ENCODE data around the gene PDE11A.

PDE11A gene

DNA sequence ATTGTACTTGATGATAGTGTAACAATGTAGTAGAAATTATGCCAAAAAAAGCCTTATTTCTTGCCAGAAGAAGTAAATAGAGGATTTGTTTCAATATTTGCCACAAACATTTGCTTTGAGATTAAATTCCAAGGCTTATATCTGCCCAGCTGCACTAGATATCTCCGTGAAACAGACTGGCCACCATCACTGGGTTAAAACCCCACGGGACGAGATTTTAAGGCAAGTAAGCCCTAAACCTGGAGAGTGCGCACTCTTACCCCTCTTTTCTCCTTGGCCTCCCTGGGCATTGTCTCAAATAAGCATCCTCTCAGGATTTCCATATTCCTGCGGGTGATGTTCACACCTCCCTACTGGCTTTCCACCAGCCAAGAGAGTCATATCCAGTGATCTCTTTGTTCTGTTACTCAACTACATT, 345.6 kb downstream of the PDE11A start:
- no peak for DNase-seq (ENCODE audit: low spot score)

- peak; percentile 49 for DNase-seq (ENCODE audit: low spot score)
Observed at GRCh38 chr2:177724398-177725287, 347.9 kb downstream of the PDE11A start.

- no peak for DNase-seq (ENCODE audit: low spot score)
Observed at GRCh38 chr2:177723235-177723634, 349.3 kb downstream of the PDE11A start.

DNA sequence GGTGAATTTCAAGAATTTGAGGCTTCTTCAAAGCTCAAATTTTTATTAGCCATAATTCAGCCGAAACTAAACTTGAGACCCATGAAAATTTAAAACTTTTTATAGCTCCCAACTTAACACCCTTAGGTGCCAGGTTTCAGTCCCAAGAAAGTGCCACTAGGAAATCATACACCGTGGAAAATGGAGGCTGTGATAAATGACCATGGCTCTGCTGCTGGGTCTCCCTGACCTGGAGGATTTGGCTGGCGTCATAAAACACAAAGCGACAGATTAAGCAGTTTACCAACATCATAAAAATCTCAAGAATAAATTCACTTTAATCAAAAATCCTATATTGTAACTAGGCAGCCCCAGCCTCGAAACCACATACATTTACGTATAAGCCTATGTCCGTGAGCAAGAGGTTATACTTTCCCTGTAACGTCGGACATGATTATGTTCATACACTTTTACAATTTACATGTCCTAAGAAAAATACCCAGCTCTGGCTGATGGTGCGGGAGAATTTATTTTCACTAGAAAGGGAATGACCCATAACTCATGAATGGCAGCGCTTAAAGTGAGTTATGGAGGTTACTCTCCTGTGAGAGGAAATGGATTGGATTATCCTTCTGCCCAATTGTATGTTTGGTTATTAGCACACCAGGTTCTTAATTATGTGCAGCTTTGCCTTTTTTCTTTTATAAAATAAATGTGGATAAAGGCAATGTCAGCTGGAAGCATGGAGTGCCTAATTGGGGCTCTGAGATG, 350.6 kb downstream of the PDE11A start:
- no peak for DNase-seq (ENCODE audit: low spot score)

DNA sequence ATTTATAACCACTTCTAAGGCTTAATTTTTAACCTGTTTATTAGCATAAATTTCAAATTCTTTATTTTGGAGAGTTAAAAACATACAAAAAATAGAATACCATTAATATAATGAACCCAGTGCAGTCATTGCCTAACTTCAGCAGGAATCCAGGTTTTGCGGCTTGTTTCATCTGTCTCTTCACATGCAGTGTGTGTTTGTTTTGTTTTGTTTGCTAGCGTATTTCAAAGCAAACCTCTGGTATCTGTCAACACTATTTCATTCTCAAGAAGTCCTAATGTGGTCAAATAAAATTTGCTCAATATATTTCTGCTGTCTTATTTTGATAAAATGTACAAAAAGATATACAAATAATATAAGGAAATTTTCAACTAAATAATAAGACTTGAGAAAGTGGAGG, 351.5 kb downstream of the PDE11A start:
- no peak for DNase-seq (ENCODE audit: low spot score)

DNA sequence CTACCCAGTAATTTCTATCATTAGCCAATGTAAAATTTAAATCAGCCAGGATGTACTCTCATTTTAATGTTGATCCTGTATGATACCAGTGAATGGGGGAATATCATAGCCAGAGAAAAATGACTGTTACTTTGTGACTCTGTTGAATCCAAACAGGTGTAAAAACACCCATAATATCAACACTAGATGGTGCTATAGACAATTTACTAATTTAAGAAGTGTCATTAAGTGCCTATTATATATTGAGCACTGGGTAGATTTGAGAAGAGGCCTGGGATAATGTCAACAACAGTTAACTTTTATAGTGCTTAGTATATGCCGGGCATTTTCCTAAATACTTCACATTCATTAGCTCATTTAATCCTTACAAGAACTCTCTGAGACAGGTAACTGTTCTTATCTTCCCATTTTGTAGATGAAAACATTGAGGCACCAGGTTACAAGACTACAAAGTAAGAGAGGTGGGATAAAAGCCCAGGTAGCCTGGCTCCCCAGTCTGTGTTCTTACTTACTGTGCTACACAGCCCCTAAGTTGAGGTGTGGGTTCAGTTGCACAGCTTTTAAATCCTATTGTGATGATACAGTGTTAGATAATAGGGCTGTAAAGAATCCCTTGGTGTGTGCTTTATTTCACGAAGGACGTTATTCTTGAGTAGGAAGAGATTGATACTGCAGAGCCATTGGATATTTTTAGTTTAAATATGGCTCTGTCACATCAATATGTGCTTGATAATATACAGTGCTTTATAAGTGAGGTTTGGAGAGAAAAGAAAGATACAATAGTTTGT, 354.6 kb downstream of the PDE11A start:
- no peak for DNase-seq (ENCODE audit: low spot score)

- no peak for DNase-seq (ENCODE audit: low spot score)
Observed at GRCh38 chr2:177716484-177716883, 356.1 kb downstream of the PDE11A start.

- no peak for DNase-seq (ENCODE audit: low spot score)
Observed at GRCh38 chr2:177715771-177716170, 356.8 kb downstream of the PDE11A start.

- DNase-seq (ENCODE audit: low spot score), result no peak
Observed at GRCh38 chr2:177714704-177715103, 357.9 kb downstream of the PDE11A start.

DNA sequence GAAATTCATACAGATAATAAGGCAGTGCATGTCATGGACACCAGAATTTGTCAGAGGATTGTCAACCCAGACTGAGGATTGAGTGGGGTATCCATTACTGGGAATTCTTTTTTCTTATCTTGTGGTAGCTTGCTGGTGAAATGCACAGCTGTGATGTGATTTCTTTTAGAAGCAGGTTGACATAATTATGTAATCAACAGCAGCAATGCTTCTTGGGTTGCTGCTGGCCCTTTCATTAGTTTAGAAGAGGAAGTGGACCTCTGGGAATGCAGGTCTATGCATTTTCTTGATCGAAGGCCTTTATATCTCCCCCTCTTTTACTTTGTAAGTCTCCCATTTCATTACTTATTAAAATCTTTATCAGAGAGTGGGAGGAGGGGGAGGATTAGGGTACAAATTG, 360.1 kb downstream of the PDE11A start:
- DNase-seq (ENCODE audit: low spot score), result no peak

GRCh38 chr2:177711483-177712265, 360.9 kb downstream of the PDE11A start:
- DNase-seq (ENCODE audit: low spot score), result no peak

DNA sequence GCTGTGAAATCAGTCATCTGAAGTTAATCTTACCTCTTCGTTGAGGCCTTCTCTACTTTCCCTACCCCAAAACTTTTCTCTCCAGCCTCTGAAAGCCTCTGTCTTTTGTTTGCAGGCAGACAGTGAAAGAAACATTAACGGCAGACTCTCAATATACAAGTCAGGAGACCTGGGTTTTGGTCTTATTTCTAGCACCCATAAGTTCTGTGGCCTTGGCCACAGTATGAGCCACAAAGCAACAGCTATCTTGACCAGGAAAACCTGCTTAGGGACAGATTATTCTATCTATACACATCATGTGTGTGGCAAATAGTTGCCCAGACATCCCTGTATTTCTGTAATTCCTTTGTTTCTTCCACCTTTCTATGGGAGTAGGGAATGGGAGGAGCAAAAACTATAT, 361.7 kb downstream of the PDE11A start:
- no peak for DNase-seq (ENCODE audit: low spot score)

DNA sequence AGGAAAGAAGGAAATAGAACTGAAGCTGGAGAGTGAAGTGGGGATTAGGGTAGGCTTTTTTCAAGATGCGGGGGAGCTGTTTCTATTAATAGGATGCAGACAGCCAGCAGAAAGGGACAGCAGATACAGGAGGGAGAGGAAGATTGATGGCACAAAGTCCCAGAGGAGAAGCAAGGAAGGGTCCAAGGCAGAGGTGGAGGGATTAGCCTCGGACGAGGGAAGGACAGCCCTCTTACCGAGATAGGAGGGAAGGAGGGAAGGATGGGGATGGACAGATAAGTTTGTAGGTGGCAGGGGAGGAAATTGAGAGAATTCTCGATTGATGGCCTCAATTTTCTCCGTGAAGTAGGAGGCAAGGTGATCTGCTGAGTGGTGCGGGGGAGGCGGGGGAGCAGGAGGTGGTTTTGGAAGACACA, 362.6 kb downstream of the PDE11A start:
- DNase-seq (ENCODE audit: low spot score), result no peak

GRCh38 chr2:177708660-177709444, 363.7 kb downstream of the PDE11A start:
- DNase-seq (ENCODE audit: low spot score), result no peak

DNA sequence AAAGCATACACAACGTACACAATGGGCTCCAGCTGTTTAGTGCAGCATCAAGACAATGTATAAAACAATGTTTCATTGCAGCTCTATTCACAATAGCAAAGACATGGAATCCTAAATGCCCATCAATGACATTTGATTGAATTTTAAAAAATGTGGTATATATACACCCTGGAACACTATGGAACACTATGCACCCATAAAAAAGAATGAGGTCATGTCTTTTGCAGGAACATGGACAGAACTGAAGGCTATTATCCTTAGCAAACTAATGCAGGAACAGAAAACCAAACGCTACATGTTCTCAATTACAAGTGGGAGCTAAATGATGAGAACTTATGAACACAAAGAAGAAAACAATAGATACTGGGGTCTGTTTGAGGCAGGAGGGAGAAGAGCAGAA, 364.5 kb downstream of the PDE11A start:
- DNase-seq (ENCODE audit: low spot score), result no peak

- no peak for DNase-seq (ENCODE audit: low spot score)
Observed at GRCh38 chr2:177705511-177706173, 366.9 kb downstream of the PDE11A start.

DNA sequence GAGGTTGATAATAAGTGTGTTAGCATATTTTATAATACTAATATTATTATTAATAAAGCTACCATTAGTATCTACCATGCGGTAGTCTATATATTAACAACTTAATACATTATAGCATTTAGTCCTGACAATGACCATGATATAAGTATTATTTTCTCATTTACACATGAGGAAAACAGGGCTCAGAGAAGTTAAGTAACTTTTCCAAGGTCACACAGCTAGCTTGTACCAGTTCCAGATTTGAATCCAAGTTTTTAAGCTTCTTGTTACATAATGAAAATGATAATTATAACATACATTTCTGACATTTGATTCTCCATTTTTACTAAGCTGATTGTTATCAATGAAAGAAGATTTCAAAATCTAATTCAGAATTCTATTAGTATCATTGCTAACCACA, 369.4 kb downstream of the PDE11A start:
- DNase-seq (ENCODE audit: low spot score), result no peak

DNA sequence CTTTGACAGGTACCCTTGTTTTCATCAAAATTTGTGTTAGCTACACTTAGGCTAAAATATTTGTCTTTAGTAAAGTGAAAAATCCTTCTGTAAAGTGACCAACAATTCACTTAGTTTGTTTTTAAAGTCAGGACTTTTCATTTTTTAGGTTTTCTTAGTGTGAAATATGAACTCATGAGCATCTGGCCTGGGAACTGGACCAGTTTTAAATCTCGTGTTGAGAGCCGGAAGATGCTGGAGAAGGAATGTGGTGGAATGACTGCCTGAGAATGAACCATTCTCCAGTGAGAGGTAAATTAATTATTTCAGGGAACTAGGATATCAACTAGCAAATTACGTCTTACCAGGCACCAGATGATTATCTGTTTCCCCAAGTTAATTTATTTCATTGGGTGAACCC, 374.3 kb downstream of the PDE11A start:
- DNase-seq (ENCODE audit: low spot score), result no peak

- DNase-seq (ENCODE audit: low spot score), result no peak
Observed at GRCh38 chr2:177694348-177694747, 378.2 kb downstream of the PDE11A start.

- no peak for DNase-seq (ENCODE audit: low spot score)
Observed at GRCh38 chr2:177693658-177694339, 378.8 kb downstream of the PDE11A start.

Measured in HuH-7.5 (cell line).